Hematopoietic multipotent progenitor cell treated with erythropoietin and hydrocortisone succinate and interleukin-3 and kit ligand, for 6 days (in vitro differentiated cells): ENCODE results near the gene DPH2.

ENCODE experiments used
- DNase-seq: peaks from one replicate; pipeline ENCODE4 v3.0.0-alpha.2; 2015

The DPH2 gene

DNA sequence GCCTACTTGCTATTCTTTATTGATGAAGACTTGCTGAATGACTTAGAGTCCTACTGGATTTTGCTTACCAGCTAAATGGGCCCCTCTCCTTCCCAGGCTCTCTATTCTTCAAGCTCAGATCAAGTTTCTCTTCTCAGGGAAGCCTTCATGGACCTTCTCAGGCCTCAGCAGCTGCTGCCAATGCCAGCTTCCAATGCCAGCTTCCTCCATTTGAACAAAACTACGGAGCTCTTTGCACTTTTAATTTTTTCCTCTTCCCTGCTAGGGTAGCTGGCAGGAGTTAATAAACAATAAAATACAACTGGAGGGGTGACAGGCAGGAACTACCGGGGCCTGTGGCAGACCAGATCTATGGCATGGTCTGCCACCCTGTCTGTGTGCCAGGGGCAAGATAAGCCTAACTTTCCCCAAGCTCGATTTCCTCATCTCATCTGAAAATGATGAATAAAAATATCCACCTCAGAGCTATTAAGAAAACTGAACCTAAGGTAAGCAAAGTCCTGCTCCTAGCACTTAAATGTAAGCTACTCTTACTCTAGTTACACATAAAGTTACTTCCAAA, 24.1 kb upstream of the DPH2 start:
- peak; percentile 65 for DNase-seq

DNA sequence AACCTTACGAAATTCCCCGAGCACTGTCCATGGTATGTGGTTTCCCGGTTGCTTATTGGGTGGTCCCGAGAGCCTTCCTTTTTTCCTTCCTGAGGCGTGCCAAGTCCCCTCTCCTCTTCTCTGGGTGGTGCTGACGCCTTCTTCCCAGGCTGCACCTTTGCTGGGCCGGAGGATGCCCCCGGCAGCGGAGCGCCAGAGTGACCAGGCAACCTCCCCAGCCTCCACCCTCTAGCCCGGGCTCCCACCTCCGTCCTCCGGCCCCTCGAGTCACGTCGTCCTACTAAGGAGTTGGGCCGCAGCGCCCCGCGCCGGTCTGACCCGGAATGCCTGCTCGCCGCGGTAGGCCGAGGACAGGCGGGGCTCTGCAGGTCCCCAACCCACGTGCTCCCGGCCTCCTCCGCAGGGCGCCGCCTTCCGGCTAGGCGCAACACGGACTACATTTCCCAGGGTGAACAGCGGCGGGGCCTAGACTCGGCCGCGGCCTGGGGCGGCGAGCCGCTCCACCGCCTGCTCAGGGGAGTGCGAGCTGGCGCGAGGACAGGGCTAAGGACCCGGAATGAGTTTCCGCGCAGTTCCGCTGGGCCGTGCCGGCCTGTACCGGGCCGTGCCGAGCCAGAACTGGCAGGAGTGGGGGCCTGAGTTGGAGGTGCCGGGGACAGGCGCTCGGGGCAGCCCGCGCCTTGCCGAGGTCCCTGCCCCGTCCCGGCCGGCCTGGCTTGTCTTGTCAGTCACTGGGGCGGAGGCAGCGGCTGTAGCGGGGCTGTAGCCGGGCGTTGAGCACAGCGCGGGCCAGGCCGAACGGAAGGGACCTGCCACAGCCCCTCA, 23.4 kb upstream of the DPH2 start, which contains the start of gene IPO13:
TSS of gene IPO13 (plus strand) at position 715 of the 825 bp plus-strand sequence. CDS start 651 bp downstream, outside the sequence.
- peak; percentile 97 for DNase-seq

DNA sequence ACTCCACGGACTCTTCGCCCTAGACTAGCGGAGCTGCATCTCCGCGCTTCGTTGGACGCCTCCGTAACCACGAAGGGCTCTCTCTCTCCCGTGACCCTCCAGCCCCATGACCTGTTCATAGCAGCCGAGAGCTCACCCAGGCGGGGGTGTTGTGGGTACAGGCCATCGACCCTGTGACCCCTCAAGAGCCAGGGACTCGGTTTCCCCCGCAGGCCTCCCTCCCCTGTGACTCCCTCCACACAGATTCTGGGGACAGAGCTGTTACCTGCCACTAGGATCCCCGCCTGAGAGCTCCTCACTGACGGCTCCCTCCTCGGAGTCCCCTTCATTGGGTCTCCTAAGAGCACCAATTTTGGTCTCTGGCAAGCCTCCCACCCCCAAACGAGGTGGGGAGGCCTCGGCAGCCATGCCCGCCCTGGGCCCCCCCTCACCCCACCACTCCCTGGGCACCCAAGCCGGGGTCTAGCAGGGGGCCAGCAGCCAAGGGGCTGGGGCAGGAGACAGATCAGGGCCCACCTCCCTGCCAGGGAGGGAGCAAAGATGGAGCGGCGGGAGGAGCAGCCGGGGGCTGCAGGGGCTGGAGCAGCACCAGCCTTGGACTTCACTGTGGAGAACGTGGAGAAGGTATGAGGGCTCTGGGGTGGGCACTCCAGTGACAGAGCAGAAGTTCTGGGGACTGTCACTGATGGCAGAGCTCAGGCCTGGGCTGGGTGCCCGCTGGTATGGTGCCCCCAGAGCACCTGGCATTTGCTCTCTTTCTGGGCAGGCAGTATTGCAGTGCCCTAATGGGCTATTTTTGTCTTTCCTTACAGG, 22.5 kb upstream of the DPH2 start:
- no peak for DNase-seq

DNA sequence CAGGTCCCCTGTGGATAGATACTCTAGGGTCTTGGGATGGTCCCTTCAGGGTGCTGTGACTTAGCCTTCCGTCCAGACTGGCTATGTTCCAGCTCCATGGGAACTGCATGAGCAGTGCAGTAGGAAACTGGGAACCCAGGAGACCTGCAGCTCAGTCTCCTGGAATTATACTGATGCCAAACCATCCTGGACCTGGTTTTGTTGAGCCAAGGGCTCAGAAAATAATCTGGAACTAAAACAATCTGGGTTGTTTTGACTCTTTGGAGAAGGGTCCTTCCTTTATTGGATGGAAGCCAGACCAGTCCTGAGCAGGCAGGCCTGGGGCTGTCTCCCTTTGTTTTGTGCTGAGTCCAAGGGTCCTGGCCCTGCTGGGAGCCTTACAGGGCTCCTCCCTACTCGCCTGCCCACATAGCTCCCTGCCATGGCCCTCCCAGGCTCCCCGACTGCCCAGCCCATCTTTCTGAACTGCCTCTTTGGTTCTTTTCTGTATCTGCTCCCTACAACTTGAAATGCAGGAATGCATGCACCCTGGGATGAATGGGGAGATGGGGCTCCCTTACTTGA, 21.9 kb upstream of the DPH2 start:
- no peak for DNase-seq

DNA sequence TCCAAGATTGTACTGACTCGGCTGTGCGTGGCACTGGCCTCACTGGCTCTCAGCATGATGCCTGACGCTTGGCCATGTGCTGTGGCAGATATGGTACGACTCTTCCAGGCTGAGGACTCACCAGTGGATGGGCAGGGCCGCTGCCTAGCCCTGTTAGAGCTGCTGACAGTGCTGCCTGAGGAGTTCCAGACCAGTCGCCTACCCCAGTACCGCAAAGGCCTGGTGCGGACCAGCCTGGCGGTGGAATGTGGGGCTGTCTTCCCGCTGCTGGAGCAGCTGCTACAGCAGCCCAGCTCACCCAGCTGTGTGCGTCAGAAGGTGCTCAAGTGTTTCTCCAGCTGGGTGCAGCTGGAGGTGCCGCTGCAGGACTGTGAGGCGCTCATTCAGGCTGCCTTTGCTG, 20.1 kb upstream of the DPH2 start:
- DNase-seq = no peak

DNA sequence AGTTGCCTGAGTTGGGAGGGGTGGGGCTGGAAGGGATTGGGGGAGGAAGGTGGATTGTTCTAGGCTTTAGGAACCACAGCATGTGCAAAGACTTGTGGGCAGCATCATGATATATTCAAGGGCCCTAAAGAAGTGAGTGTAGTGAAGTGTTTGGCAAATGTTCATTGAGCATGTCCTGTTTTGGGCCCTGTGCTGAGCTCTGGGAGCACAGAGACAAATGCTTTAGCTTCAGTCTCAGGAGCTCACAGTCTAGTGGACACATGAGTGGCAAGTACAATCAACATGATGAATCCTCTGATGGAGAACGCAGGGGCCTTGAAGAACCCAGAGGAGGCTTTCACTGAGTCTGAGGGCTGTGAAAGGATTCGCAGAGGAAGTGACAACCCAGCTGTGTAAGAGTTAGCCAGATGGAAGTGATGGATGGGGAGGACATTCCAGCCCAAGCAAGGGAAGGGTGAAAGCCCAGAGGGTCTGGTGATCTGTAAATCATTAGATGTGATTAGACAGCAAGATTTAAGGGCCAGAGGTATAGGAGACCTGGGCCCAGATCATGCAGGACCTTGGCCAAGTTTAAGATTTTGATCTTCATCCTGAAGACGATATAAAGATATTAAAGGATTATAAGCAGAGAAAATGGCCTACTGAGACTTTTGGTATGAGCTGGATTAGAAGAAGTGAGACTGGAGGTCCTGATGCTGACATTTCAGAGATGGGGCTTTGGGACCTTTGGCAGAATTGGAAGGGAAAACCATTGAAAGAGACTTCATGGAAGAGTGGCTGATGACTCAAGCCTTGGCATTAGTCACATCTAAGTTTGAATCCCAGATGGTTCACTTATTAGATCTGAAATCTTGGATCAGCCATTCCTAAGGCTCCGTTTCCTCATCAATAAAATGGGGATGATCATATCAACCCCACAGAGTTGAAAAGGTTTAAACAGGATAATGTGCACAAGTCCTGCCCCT, 18.5 kb upstream of the DPH2 start:
- DNase-seq = no peak

DNA sequence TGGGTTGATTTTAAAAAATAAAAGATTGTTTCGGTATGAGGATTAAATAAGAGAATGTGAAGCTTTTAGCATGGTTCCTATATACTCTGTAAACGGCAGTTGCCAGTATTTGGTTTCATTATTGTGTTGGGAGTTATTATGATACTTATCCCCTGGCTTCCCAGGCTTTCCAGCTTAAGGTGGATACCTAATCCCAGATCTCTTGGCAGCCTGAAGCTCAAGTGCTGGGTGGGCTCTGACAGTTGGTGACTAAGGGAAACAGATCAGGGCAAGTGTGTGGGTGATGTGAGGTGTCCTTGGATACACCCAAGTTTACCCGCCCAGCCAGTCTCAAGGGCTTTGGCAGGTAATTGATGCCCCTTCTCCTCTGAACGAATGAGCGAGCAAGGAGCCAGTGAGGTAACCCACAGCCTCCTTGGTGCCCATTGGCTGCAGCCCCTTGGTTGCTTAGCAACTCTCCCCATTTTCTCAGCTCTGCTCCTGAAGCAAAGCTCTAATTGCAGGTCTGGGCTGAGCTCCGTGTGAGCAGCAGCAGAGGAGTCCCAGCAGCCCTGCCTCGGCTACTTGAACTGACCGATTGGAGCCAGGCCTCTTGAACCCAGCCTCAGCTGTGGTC, 17.0 kb upstream of the DPH2 start:
- peak; percentile 54 for DNase-seq

DNA sequence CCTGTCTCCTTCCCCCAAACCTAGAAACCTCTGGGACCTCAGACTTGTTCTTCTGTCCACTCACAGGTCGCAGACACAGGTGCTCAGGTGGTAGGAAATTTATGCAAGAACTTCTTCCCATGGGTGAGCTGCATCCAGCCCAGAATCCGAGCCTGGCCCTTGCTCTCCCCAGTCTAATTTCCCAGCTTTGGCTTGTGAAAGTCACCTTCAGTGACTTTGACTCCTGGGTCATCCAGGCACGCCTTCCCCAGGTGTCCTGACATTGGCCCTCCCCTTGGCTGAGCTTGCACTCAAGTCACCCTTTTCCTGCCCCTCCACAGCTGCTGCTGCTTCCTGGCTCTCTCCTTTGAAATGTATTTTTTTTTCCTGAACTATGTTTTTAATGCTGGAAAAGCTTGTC, 16.4 kb upstream of the DPH2 start:
- no peak for DNase-seq

DNA sequence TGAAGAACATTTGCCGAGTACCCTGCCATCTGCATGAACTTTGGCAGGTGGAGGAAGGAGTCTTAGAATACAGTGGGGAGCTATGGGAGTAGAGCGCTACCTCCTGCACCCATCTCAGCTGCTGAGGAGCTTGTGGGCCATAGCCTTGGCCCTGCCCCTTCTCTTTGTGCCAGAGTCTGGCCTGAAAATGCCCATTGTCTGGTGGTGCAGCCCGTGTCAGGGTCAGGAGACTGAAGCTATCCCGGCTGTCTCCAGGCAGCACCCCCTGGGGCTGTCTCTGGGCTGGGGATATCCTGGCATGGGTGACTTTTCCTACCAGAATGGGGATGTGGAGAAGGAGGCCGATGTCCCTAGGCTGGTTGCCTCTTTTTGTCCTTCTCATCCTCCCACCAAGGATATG, 15.8 kb upstream of the DPH2 start:
- no peak for DNase-seq

DNA sequence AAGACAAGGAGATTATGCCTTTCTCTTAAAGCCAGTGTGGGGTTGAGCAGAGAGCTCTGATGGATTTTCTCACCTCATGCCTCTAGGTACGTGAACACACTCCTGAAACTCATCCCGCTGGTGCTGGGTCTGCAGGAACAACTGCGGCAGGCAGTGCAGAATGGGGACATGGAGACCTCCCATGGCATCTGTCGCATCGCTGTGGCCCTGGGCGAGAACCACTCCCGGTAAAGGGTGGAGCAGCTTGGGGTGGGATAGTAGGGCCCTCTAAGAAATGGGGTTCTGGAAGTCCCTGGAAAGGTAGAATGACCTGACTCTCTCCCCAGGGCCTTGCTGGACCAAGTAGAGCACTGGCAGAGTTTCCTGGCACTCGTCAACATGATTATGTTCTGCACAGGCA, 13.6 kb upstream of the DPH2 start:
- no peak for DNase-seq

DNA sequence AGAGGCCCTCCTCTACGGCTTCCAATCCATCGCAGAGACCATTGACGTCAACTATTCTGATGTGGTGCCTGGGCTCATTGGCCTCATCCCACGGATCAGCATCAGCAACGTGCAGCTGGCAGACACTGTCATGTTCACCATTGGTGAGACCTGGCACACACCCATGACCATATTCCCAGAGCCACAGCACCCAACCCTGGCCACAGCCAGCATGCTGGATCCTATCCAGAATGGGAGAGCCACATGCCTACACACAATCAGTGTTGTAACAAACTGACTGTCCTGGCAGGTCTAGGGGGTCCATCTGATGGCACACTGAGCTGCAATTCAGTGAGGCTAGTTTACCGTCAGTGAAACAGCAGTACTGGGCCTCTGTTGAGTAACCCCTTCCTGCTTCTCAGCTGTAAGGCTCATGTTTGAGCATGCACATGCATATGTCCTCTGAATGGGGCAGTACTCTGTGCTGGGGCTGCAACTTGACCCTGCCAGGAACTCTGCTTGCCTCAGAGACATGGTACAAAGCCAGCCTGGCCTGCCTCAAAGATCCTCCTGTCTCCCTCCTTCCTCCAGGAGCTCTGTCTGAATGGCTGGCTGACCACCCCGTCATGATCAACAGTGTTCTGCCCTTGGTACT, 12.3 kb upstream of the DPH2 start:
- DNase-seq = no peak

DNA sequence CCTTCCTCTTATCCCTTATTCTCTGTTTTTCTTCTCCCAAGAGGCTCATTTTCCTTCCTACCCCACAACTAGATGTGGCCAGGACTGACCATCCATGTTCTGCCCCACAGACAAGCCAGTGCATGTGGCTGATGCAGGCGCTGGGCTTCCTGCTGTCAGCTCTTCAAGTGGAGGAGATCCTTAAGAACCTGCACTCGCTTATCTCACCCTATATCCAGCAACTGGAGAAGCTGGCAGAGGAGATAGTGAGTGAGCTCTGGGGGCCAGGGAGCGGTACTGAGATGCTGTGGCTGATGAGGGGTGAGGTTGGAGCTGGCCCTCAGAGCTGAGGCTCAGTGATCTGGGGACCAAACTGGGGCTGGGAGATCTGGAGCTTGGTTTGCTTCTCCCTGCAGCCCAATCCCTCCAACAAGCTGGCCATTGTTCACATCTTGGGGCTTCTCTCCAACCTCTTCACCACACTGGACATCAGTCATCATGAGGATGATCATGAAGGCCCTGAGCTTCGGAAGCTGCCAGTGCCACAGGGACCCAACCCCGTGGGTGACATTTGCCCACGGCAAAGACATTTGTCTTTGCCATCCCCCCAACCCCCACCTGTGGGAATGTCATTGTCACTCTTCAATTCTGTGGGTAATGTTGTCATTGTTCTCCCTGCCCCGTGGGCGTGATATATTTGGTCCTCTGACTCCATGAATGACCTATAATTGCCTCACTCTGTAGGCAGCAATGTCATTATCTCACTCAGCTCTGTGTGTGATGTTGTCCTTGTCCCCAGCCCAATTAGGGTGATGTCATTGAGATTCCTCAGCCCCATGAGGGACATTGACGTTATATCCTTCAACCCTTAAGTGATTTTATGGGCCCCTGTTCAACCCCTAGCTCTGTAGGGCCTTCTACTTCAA, 11.2 kb upstream of the DPH2 start:
- DNase-seq = peak; percentile 66

DNA sequence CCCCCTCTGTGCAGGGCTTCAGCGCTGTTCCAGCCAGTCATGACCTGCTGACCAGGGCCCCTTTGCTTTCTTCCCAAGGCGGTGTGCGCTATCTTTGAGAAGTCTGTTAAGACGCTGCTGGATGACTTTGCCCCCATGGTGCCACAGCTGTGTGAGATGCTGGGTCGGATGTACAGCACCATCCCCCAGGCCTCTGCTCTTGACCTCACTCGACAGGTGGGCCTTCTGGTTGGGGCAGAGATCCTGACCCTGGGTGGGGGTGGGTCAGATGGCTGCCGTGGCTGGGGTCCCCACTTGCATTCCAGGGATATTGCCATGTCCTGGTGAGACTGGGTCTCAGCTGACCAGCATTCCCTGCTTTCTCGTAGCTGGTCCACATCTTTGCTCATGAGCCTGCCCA, 9.0 kb upstream of the DPH2 start:
- DNase-seq = no peak

DNA sequence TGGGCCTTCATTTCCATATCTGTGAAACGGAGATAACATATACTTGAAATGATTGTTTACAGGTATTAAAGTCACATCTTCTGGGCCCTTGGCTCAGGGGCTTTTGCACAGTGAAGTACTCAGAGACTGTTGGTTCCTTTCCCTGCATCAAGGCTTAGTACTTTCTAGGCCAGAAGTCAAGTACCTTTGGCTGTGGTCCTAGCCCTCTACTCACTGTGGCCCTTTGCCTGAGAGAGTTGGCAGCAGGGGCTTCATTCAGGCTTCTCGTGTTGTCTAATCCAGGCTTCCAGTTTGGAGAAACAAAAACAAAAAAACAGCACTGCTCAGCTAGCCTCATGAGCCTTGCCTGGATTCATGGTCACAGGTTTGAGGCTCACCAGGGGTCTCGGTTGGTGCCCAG, 8.1 kb upstream of the DPH2 start:
- DNase-seq = no peak

DNA sequence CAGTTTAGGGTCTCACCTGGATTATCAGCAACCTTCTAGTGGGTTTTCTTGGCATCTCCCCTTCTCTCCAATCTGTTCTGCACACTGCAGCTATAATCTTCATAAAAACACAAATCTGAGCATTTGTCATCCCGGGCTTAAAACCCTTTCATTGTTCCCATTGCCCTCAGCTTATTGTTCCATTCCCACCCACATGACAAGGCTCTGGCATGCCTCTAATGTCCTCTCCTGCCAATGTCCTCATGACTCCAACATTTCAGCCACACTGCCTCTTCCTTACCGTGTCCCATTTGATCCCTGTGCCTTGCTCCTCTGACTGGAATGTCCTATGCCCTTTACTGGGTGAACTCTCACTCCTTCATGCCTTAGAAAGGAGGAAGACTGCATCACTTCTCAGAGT, 7.5 kb upstream of the DPH2 start:
- no peak for DNase-seq

DNA sequence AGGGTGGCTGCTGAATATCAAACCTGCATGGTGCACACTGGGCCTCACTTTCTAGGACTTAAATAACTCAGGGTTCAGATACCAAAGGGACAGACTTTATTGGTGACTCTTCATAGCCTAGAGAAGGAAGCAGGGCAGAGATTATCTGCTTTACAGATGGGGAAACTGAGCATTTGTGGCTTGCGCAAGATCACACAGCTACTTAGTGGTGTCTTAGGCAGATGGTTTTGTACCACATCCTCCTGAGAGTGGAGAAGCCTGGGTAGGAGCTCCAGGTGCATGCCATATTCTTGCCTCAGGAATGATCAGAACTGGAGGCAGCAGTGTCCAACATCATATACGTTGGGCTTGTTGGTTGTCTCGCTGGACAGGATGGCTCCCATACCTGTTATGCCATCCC, 6.8 kb upstream of the DPH2 start:
- DNase-seq = no peak

DNA sequence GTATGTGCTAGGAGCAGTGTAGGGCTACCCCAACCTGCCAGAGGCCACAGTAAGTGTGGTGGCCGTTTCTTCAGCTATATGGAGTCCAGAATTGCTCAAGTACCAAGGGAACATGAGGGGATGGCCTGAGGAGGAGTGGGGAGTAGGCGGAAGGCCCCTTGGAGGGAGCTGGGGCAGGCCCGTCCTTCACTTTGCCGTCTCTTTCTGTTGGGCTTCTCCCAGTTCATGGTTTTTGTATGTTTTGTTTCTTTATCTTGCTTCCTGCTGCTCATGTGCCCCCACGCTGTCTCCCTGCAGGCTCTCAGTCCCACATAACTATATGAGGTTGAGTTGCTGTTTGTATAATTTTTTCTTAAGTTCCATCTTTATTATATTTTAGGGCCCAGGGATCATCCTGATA, 5.9 kb upstream of the DPH2 start:
- no peak for DNase-seq

DNA sequence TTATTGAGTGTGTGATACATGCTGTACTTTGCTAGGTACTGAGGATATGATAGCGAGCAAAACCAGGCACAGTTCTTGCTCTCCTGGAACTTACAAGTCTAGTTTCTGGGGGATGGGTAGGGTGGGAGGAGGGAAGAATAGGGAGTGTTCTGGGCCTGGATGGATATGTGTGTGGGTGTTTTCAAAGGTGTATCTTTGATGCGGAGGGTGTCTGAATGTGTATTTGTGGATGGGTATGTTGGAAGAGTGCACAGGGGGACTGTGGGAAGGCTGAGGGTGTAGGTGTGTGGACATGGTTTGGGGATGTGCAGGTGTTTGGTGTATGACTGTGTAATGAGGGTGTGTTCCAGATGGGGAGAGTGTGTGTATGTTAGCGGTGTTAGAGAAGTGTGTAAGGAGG, 4.5 kb upstream of the DPH2 start:
- no peak for DNase-seq

DNA sequence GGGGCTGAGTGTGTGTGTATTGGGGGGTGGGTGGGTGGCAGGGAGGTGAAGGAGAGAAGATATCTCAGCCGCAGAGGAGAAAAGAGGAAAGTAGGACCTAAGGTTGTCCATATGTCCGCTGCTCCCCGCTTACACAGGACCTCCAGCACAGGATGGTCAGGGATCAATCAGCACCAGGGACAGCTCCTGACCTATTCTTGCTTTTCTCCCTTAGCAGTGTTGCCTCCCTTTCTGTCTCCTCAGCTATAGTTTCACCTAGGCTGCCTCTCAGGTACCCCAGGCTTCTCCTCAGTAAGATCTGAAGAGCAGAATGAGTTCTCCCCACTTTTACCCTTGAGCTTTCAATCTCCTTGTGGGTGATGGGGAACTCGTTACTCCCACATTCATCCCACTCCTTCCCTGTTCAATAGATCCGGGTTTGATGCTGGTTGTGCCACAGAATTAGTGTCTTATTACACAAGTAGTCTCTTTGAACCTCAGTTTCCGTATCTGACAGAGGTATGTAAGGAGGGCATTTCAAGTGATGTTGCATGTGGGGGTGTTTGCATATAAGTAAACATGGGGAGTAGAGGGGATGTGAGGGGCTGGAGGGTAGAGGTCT, 1.4 kb upstream of the DPH2 start:
- DNase-seq = peak; percentile 85

DNA sequence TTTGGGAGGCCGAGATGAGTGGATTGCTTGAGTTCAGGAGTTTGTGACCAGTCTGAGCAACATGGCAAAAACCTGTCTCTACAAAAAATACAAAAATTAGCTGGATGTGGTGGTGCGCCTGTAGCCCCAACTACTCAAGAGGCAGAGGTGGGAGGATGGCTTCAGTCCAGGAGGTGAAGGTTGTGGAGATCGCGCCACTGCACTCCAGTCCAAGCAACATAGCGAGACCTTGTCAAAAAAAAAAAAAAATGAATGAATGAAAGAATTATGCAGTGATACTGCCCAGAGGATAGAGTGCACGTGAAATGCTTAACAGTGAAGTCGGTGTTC, 429 bp upstream of the DPH2 start:
- no peak for DNase-seq
